ENCODE measurements around the gene MLLT6.

GRCh38 chr17:38725066-38725465, 20.0 kb downstream of the MLLT6 start:
- TF ChIP-seq BHLHE40 (IDR thresholded peaks at IDR 0.05; ENCODE audit: borderline replicate concordance) (no peak), NFRKB (IDR thresholded peaks at IDR 0.05) (no peak), LEF1 (IDR thresholded peaks at IDR 0.05; ENCODE audit: borderline replicate concordance) (no peak), ELF4 (IDR thresholded peaks at IDR 0.05) (no peak), HDGF (IDR thresholded peaks at IDR 0.05; ENCODE audit: borderline replicate concordance) (no peak)

Measured in HEK293T (cell line).